HCT116 (cell line): ENCODE measurements around the gene TRAF3IP1. TPM values are rescaled to one million over a fixed set of nuclear protein-coding genes. Genes with fewer than 3 reads are reported as not detected.

ENCODE experiments used
- ATAC-seq: fragments of 200-7000 bp; cut with Tn5 transposase; 2 replicates; pipeline ENCODE4 v1.9.1; 2020; ENCODE audit warnings: mild to moderate bottlenecking, moderate library complexity
- BruUV-seq: library from RNA; stranded (reverse); fragments of 400-500 nt; replicated peaks from 2 replicates; lab custom pipeline; 2021; lab: Mats Ljungman, UMichigan
- CTCF ChIA-PET: fragments of 300-600 bp; sonication (Branson Sonifier 250); formaldehyde crosslinking; loops from one replicate; lab custom pipeline; 2021; ENCODE audit warnings: antibody characterized with exemption; lab: Charles Lee
- POLR2A ChIA-PET: fragments of 300-600, 350-600 bp; sonication (Branson Sonifier 250); formaldehyde crosslinking; loops from one replicate; lab custom pipeline; 2021; ENCODE audit warnings: antibody characterized with exemption; lab: Charles Lee
- RAD21 ChIA-PET, 2 experiments: fragments of 300-600 bp; sonication (Branson Sonifier 250); formaldehyde crosslinking; loops; one replicate each; lab custom pipeline; 2023; ENCODE audit warnings: low total read pairs in 2 of 2; ENCODE audit not compliant: uncharacterized antibody in 2 of 2, unreplicated experiment in 2 of 2, low non-redundant PET in 1 of 2; lab: Charles Lee
- DNase-seq: peaks from one replicate; pipeline ENCODE4 v3.0.0-alpha.2; 2010; ENCODE audit warnings: low read depth, low spot score
- H2AFZ ChIP-seq: fragments of 200-600 bp; shearing (Covaris generic), sonication (generic); 2 replicates; pipeline ENCODE4 v1.6.1; 2017; ENCODE audit warnings: low read depth, mixed run types, mixed read lengths, antibody characterized with exemption, low read length; ENCODE audit not compliant: poor library complexity, severe bottlenecking
- H3K27ac ChIP-seq: 2 replicates; pipeline ENCODE4 v1.5.1; 2012; ENCODE audit warnings: low read depth, low read length
- H3K27me3 ChIP-seq: fragments of 200-600 bp; sonication (generic); 2 replicates; pipeline ENCODE4 v1.6.1; 2016; ENCODE audit warnings: mixed run types, low read length, mixed read lengths; ENCODE audit not compliant: insufficient read depth
- H3K36me3 ChIP-seq, 2 experiments: fragments of 200-500 bp in 1 of 2; fragments of 200-600 bp in 1 of 2; sonication (Bioruptor generic) in 1 of 2; sonication (generic) in 1 of 2; 2 replicates each; pipeline versions ENCODE4 v1.5.1 to v1.6.1; 2014 to 2016; ENCODE audit warnings: low read length in 2 of 2, inconsistent platforms in 1 of 2, mixed read lengths in 1 of 2, mixed run types in 1 of 2; ENCODE audit not compliant: insufficient read depth in 2 of 2, control insufficient read depth in 1 of 2
- H3K4me1 ChIP-seq, 2 experiments: fragments of 200-600 bp in 1 of 2; sonication (generic) in 1 of 2; 2 replicates each; pipeline versions ENCODE4 v1.5.1 to v1.6.1; 2012 to 2017; ENCODE audit warnings: low read length in 2 of 2, inconsistent platforms in 1 of 2, mild to moderate bottlenecking in 1 of 2, mixed read lengths in 1 of 2, mixed run types in 1 of 2, moderate library complexity in 1 of 2; ENCODE audit not compliant: insufficient read depth in 2 of 2, control insufficient read depth in 1 of 2
- H3K4me2 ChIP-seq: fragments of 200-600 bp; sonication (generic); 2 replicates; pipeline ENCODE4 v1.6.1; 2017; ENCODE audit warnings: mixed run types, low read length, mixed read lengths
- H3K4me3 ChIP-seq, 2 experiments: fragments of 200-600 bp in 1 of 2; sonication (generic) in 1 of 2; replicated peaks in 1 of 2; 2 replicates each; pipeline ENCODE4 v1.5.1; 2011 to 2016; ENCODE audit warnings: low read length in 2 of 2, control low read depth in 1 of 2, low read depth in 1 of 2, mild to moderate bottlenecking in 1 of 2, mixed read lengths in 1 of 2, mixed run types in 1 of 2
- H3K79me2 ChIP-seq: fragments of 200-600 bp; sonication (generic); 2 replicates; pipeline ENCODE4 v1.6.1; 2017; ENCODE audit warnings: mild to moderate bottlenecking, mixed run types, low read length, moderate library complexity, mixed read lengths; ENCODE audit not compliant: insufficient read depth
- H3K9ac ChIP-seq: fragments of 200-600 bp; sonication (generic); 2 replicates; pipeline ENCODE4 v1.6.1; 2016; ENCODE audit warnings: low read length, mixed read lengths
- H3K9me2 ChIP-seq: fragments of 200-600 bp; sonication (generic), shearing (Covaris generic); 2 replicates; pipeline ENCODE4 v1.6.1; 2017; ENCODE audit warnings: mixed run types, mild to moderate bottlenecking, moderate library complexity; ENCODE audit not compliant: insufficient read depth
- H3K9me3 ChIP-seq, 2 experiments: fragments of 200-500 bp in 1 of 2; fragments of 200-600 bp in 1 of 2; sonication (Bioruptor generic) in 1 of 2; sonication (generic) in 1 of 2; 2 replicates each; pipeline ENCODE4 v1.6.1; 2014 to 2017; ENCODE audit warnings: low read length in 2 of 2, mixed read lengths in 2 of 2, inconsistent platforms in 1 of 2, low read depth in 1 of 2, mild to moderate bottlenecking in 1 of 2, mixed run types in 1 of 2, moderate library complexity in 1 of 2; ENCODE audit not compliant: control insufficient read depth in 1 of 2, insufficient read depth in 1 of 2
- H4K20me1 ChIP-seq: fragments of 200-600 bp; sonication (generic), shearing (Covaris generic); 2 replicates; pipeline ENCODE4 v1.6.1; 2017; ENCODE audit warnings: mixed run types, mild to moderate bottlenecking, moderate library complexity; ENCODE audit not compliant: insufficient read depth
- CBX3 ChIP-seq: IDR thresholded peaks from 2 replicates; pipeline ENCODE4 v1.6.1; 2012; ENCODE audit warnings: low read depth
- EGR1 ChIP-seq: IDR thresholded peaks from 2 replicates; pipeline ENCODE4 v1.6.1; 2012; ENCODE audit warnings: low read depth
- ELF1 ChIP-seq: IDR thresholded peaks from 2 replicates; pipeline ENCODE4 v1.6.1; 2012; ENCODE audit warnings: low read depth, borderline replicate concordance
- FOSL1 ChIP-seq: IDR thresholded peaks from 2 replicates; pipeline ENCODE4 v1.6.1; 2012; ENCODE audit warnings: low read depth
- POLR2A ChIP-seq: IDR thresholded peaks from 2 replicates; pipeline ENCODE4 v1.7.0; 2011; ENCODE audit warnings: borderline replicate concordance; ENCODE audit not compliant: insufficient read depth, insufficient read length; ENCODE audit errors: extremely low read depth
- POLR2AphosphoS5 ChIP-seq: IDR thresholded peaks from 2 replicates; pipeline ENCODE4 v1.6.1; 2011; ENCODE audit warnings: mild to moderate bottlenecking, low read depth, low read length, moderate library complexity
- RAD21 ChIP-seq: IDR thresholded peaks from 2 replicates; pipeline ENCODE4 v1.6.1; 2012; ENCODE audit warnings: low read depth, mild to moderate bottlenecking
- REST ChIP-seq: IDR thresholded peaks from 2 replicates; pipeline ENCODE4 v1.6.1; 2012; ENCODE audit warnings: low read depth
- SP1 ChIP-seq: IDR thresholded peaks from 2 replicates; pipeline ENCODE4 v1.6.1; 2012; ENCODE audit warnings: low read depth
- TCF7L2 ChIP-seq: IDR thresholded peaks from 2 replicates; pipeline ENCODE4 v1.7.0; 2011; ENCODE audit warnings: borderline replicate concordance, inconsistent platforms; ENCODE audit not compliant: insufficient read depth, insufficient read length; ENCODE audit errors: extremely low read depth
- ZBTB33 ChIP-seq: IDR thresholded peaks from 2 replicates; pipeline ENCODE4 v1.6.1; 2011; ENCODE audit warnings: mild to moderate bottlenecking, low read length, moderate library complexity; ENCODE audit not compliant: insufficient replicate concordance; ENCODE audit errors: extremely low read depth
- ZFX ChIP-seq: fragments of 450-650 bp; IDR thresholded peaks from 2 replicates; pipeline ENCODE4 v1.6.1; 2017
- intact Hi-C: fragments of 100-400 bp; cut with micrococcal nuclease; formaldehyde crosslinking; loops from 2 replicates; pipeline ENCODE4 v1.10.0; 2022
- total RNA-seq: library from RNA; stranded (reverse); gene quantifications from one replicate; pipeline ENCODE4 v1.2.1, GENCODE V29; 2021; ENCODE audit not compliant: unreplicated experiment
- TF ChIP-seq, protein P1 (sequence below): IDR thresholded peaks from 2 replicates; pipeline ENCODE4 v1.6.1; 2012

TRAF3IP1 gene
- total RNA-seq, 1 experiment from 2014 or later = 19.4 TPM

- H3K4me2 ChIP-seq = peak overlapping the region; percentile 87
- H3K9me2 ChIP-seq = no peaks in the 10 kb centered on the region
- ChIA-PET RAD21 (no interaction called here), CTCF (no interaction called here)
- no TSS peak for BruUV-seq
- H4K20me1 ChIP-seq = no peaks in the 10 kb centered on the region
- no peak for DNase-seq
- H3K36me3 ChIP-seq = peaks cover 0 to 8% of the 10 kb centered on the region in 2 experiments; a peak in 2 of 4 replicates
- H3K27ac ChIP-seq = peak overlapping the region; percentile 98
- H3K4me1 ChIP-seq = peaks cover 17 to 20% of the 10 kb centered on the region in 2 experiments
- no peak for ATAC-seq
- no peaks in the 10 kb centered on the region for H3K27me3 ChIP-seq
- H3K9me3 ChIP-seq = peaks cover 2% of the 10 kb centered on the region in 2 experiments; a peak in 2 of 4 replicates
- intact Hi-C loops = no loop called here
- no peak overlapping the region for H2AFZ ChIP-seq
- H3K9ac ChIP-seq = peak overlapping the region; percentile 87
- peak overlapping the region; percentile 95 to 96 for H3K4me3 ChIP-seq
- peaks cover 35% of the 10 kb centered on the region for H3K79me2 ChIP-seq
- TF ChIP-seq EGR1 = no peak
- TF ChIP-seq TCF7L2 = no peak
- TF ChIP-seq, protein P1, sequence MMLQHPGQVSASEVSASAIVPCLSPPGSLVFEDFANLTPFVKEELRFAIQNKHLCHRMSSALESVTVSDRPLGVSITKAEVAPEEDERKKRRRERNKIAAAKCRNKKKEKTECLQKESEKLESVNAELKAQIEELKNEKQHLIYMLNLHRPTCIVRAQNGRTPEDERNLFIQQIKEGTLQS = no peak
- no peak for TF ChIP-seq REST
- TF ChIP-seq CBX3 = no peak
- no peak for TF ChIP-seq ZFX
- TF ChIP-seq RAD21 = no peak
- TF ChIP-seq FOSL1 = no peak
- TF ChIP-seq POLR2AphosphoS5 = no peak
- no peak for TF ChIP-seq POLR2A
- TF ChIP-seq ELF1 = no peak
- TF ChIP-seq ZBTB33 = no peak
- TF ChIP-seq SP1 = no peak
- TF ChIP-seq, all 23 proteins: peak for 0
- POLR2A ChIA-PET = no interaction called here
Observed at GRCh38 chr2:238425505-238425978, 105.2 kb downstream of the TRAF3IP1 start.
